ENCODE results near the gene TGIF1. TPM values are rescaled to one million over a fixed set of nuclear protein-coding genes. Genes with fewer than 3 reads are reported as not detected.

Gene TGIF1
- total RNA-seq, 2 experiments from 2014 or later: 54.6 to 55.4 TPM

DNA sequence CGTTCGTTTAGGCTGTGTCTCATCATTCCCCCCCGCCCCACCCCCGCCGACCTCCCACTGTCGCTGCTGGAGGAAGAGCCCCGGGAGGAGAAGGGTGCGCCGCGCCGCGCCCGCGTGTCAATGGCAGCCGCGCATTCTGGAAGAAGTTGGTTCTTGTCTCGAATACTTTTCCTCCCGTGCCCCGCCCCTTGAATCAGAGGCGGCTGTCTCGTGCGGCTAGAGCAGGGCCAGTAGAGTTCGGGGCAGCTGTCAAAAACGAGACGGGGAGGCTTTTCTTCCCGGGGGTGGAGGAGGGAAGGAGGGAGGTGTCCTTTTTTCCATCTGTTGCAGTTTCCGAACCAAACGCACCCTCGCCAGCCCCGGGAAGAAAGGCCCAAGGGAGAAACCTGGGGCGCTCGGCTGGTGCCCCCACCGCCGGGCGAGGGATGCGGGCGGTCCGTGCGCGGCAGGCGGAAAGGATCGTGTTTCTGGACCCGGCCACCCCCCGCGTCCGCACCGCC, 410 bp upstream of the TGIF1 start:
- Histone ChIP-seq H3K9me3 (ENCODE audit: control insufficient read depth in 1 of 2, insufficient read depth in 1 of 2, low read length in 2 of 2) (no peaks in the 10 kb centered on the region), H3K27me3 (ENCODE audit: control insufficient read depth in 1 of 2, insufficient read depth in 2 of 2, low read length in 2 of 2) (no peaks in the 10 kb centered on the region), H3K27ac (ENCODE audit: low read depth in 1 of 2, low read length in 2 of 2) (peak overlapping the region; percentile 94 to 98), H3K4me3 (ENCODE audit: low read length) (peak overlapping the region; percentile 90), H3K4me1 (ENCODE audit: insufficient read depth, low read length) (peaks cover 55% of the 10 kb centered on the region), H3K36me3 (ENCODE audit: insufficient read depth, low read length) (no peaks in the 10 kb centered on the region)
- H3K36me3 Mint-ChIP-seq (ENCODE audit: low read depth): peaks cover 46% of the 10 kb centered on the region
- POLR2A ChIA-PET: interaction anchor here (0.7 to 9.4 kb wide), 22 partner anchors 10 to 1845 kb away, joined by 3 to 123 read pairs (median 8); partner anchors contain the start of genes MYL12A, MYL12B and ZBTB14
- H3K9me3 Mint-ChIP-seq: no peaks in the 10 kb centered on the region
- DNase-seq: peak in 11 of 14 experiments; percentile 69 to 82 (median 75)
- peaks cover 57% of the 10 kb centered on the region for H3K4me1 Mint-ChIP-seq (ENCODE audit: low read depth)
- peaks cover 5% of the 10 kb centered on the region for H3K27me3 Mint-ChIP-seq
- TF ChIP-seq, protein P1, sequence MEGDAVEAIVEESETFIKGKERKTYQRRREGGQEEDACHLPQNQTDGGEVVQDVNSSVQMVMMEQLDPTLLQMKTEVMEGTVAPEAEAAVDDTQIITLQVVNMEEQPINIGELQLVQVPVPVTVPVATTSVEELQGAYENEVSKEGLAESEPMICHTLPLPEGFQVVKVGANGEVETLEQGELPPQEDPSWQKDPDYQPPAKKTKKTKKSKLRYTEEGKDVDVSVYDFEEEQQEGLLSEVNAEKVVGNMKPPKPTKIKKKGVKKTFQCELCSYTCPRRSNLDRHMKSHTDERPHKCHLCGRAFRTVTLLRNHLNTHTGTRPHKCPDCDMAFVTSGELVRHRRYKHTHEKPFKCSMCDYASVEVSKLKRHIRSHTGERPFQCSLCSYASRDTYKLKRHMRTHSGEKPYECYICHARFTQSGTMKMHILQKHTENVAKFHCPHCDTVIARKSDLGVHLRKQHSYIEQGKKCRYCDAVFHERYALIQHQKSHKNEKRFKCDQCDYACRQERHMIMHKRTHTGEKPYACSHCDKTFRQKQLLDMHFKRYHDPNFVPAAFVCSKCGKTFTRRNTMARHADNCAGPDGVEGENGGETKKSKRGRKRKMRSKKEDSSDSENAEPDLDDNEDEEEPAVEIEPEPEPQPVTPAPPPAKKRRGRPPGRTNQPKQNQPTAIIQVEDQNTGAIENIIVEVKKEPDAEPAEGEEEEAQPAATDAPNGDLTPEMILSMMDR (IDR thresholded peaks at IDR 0.05): no peak
- H3K4me3 Mint-ChIP-seq: peak overlapping the region; percentile 95
- CTCF ChIA-PET: interaction anchor here (3.7 kb wide), 1 partner anchor 145 kb away, joined by 17 read pairs; no protein-coding TSS in a partner anchor
- peak overlapping the region; percentile 99 for H3K27ac Mint-ChIP-seq
- ATAC-seq (ENCODE audit: poor library complexity): no peak
- intact Hi-C loops (cut with DNase I, micrococcal nuclease): loop anchor here (2.0 to 10.0 kb wide), 10 partner anchors 67 to 792 kb away; partner anchors contain the start of genes MYL12B (in 2 of the 2), LPIN2 (in 1 of the 2) and SMCHD1 (in 1 of the 2)

DNA sequence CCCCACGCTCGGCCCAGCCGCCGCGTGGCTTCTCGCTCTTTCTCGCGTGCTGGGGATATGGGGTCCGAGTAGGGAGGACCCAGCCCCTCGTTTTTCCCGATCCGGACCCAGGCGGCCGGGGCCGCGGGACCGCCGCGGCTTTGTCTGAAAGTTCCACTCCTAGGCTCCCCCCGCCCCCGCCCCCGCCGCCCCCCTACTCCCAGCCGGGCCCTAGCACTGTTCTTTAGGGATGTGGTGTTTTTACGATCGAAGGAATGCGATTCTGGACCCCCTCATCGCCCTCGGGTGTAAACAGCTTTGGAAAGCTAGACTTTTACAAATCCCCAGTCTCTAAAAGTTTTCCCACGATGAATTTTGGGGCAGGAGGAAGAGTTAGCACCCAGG, 819 bp downstream of the TGIF1 start:
- Histone ChIP-seq H3K27ac (ENCODE audit: low read depth in 1 of 2, low read length in 2 of 2) (peak overlapping the region; percentile 70 to 98), H3K9me3 (ENCODE audit: control insufficient read depth in 1 of 2, insufficient read depth in 1 of 2, low read length in 2 of 2) (no peaks in the 10 kb centered on the region), H3K36me3 (ENCODE audit: insufficient read depth, low read length) (no peaks in the 10 kb centered on the region), H3K4me3 (ENCODE audit: low read length) (peak overlapping the region; percentile 90), H3K4me1 (ENCODE audit: insufficient read depth, low read length) (peaks cover 55% of the 10 kb centered on the region), H3K27me3 (ENCODE audit: control insufficient read depth in 1 of 2, insufficient read depth in 2 of 2, low read length in 2 of 2) (no peaks in the 10 kb centered on the region)
- H3K9me3 Mint-ChIP-seq: no peaks in the 10 kb centered on the region
- peaks cover 5% of the 10 kb centered on the region for H3K27me3 Mint-ChIP-seq
- H3K4me1 Mint-ChIP-seq (ENCODE audit: low read depth): peaks cover 63% of the 10 kb centered on the region
- ChIA-PET POLR2A (interaction anchor here (0.6 to 9.4 kb wide), 22 partner anchors 9 to 390 kb away, joined by 3 to 140 read pairs (median 5); partner anchors contain the start of genes MYL12A and MYL12B), CTCF (interaction anchor here (0.7 to 6.4 kb wide), 4 partner anchors 135 to 216 kb away, joined by 3 to 51 read pairs (median 6); no protein-coding TSS in a partner anchor)
- H3K4me3 Mint-ChIP-seq: peak overlapping the region; percentile 98
- H3K27ac Mint-ChIP-seq: peak overlapping the region; percentile 99
- TF ChIP-seq, protein P1 (IDR thresholded peaks at IDR 0.05): no peak
- no peak for DNase-seq
- ATAC-seq (ENCODE audit: poor library complexity): no peak
- peaks cover 50% of the 10 kb centered on the region for H3K36me3 Mint-ChIP-seq (ENCODE audit: low read depth)
- intact Hi-C loops (cut with DNase I, micrococcal nuclease): loop anchor here (1.0 to 10.0 kb wide), 8 partner anchors 68 to 516 kb away; partner anchors contain the start of genes LPIN2 (in 1 of the 2) and MYL12B (in 1 of the 2)

DNA sequence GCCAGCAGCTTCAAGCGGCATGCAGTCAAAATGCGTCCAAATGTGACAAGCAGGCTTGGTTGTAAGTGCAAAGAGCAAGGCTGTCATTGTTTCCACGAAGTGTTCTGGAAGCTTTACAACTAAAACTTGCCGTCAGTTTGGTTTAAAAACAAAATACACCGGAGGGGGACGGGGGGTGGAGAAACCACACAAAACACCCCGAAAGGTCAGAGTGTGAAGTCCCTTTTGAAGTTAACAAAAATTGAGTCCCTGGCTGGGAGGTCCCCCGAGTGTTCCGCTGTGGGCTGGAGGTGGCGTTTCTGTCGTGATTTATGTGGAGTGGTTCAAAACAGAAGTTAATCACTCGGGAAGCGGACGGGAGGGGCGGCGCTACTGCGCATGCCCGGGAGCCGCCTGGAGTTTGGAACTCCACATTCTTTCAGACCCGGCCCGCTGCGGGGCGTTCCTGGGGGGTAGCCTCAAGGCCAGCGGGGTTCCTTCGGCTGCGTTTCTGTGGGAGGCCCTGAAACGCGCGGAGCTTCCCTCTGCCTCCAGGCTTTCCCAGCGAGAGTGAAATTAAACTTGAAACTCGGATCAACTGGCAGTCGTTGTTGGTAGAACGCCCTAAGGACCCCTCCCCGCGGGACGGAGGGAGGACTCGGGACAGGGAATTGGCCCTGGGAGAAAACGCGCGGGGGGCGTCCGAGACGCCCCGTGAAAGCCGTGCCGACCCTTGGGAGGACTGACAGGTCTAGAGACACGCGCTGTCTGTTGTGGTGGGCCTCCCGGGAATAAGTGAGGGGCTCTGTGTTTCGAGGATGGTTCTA, 1.4 kb downstream of the TGIF1 start:
- H3K27ac Mint-ChIP-seq: peak overlapping the region; percentile 99
- POLR2A ChIA-PET: interaction anchor here (0.6 to 9.4 kb wide), 22 partner anchors 8 to 391 kb away, joined by 3 to 140 read pairs (median 5); partner anchors contain the start of genes MYL12A and MYL12B
- DNase-seq (peak; percentile 70 to 91 (median 78)), ATAC-seq (ENCODE audit: poor library complexity) (peak; percentile 11)
- H3K4me1 Mint-ChIP-seq (ENCODE audit: low read depth): peaks cover 69% of the 10 kb centered on the region
- peak overlapping the region; percentile 98 for H3K4me3 Mint-ChIP-seq
- TF ChIP-seq, protein P1 (IDR thresholded peaks at IDR 0.05): no peak
- Histone ChIP-seq H3K36me3 (ENCODE audit: insufficient read depth, low read length) (peaks cover 2% of the 10 kb centered on the region), H3K9me3 (ENCODE audit: control insufficient read depth in 1 of 2, insufficient read depth in 1 of 2, low read length in 2 of 2) (no peaks in the 10 kb centered on the region), H3K4me1 (ENCODE audit: insufficient read depth, low read length) (peaks cover 55% of the 10 kb centered on the region), H3K4me3 (ENCODE audit: low read length) (peak overlapping the region; percentile 90), H3K27me3 (ENCODE audit: control insufficient read depth in 1 of 2, insufficient read depth in 2 of 2, low read length in 2 of 2) (no peaks in the 10 kb centered on the region), H3K27ac (ENCODE audit: low read depth in 1 of 2, low read length in 2 of 2) (peak overlapping the region; percentile 70 to 98)
- peaks cover 5% of the 10 kb centered on the region for H3K27me3 Mint-ChIP-seq
- H3K9me3 Mint-ChIP-seq: no peaks in the 10 kb centered on the region
- H3K36me3 Mint-ChIP-seq (ENCODE audit: low read depth): peaks cover 52% of the 10 kb centered on the region
- CTCF ChIA-PET: interaction anchor here (0.7 to 6.4 kb wide), 6 partner anchors 10 to 215 kb away, joined by 3 to 51 read pairs (median 8); no protein-coding TSS in a partner anchor
- intact Hi-C loops (cut with DNase I, micrococcal nuclease): loop anchor here (1.0 to 10.0 kb wide), 8 partner anchors 69 to 517 kb away; partner anchors contain the start of genes LPIN2 (in 1 of the 2) and MYL12B (in 1 of the 2)
